ENCODE results near the gene WDR18. TPM values are rescaled to one million over a fixed set of nuclear protein-coding genes. Genes with fewer than 3 reads are reported as not detected.

WDR18 gene
- total RNA-seq, 1 experiment from 2014 or later, result 96.8 TPM

GRCh38 chr19:1027650-1028061 lies 43.5 kb downstream of the WDR18 start:
- CTCF ChIA-PET, result interaction anchor here (1.5 kb wide), 1 partner anchor 15 kb away, joined by 3 read pairs; no protein-coding TSS in a partner anchor
- peaks cover 13% of the 10 kb centered on the region for H3K4me1 Mint-ChIP-seq (ENCODE audit: low read depth, unreplicated experiment)
- no peak for DNase-seq

GRCh38 chr19:1028062-1028926 lies 44.1 kb downstream of the WDR18 start:
- H3K4me1 Mint-ChIP-seq (ENCODE audit: low read depth, unreplicated experiment), result peaks cover 13% of the 10 kb centered on the region
- no peaks in the 10 kb centered on the region for H3K9me3 Mint-ChIP-seq (ENCODE audit: unreplicated experiment)
- peak overlapping the region; percentile 45 for H3K27ac Mint-ChIP-seq (ENCODE audit: unreplicated experiment)
- TF ChIP-seq CTCF (IDR thresholded peaks at IDR 0.05; ENCODE audit: insufficient read depth in 1 of 2, low read depth in 1 of 2, low read length in 1 of 2, severe bottlenecking in 1 of 2, unreplicated experiment in 1 of 2), result no peak
- BruUV-seq (replicated peaks), result no TSS peak
- ChIA-PET CTCF (interaction anchor here (1.1 to 1.5 kb wide), 2 partner anchors 14 to 36 kb away, joined by 3 to 9 read pairs; no protein-coding TSS in a partner anchor), POLR2A (interaction anchor here (0.5 to 1.4 kb wide), 9 partner anchors 12 to 275 kb away, joined by 3 to 9 read pairs (median 6); partner anchors contain the start of genes ABCA7 and WDR18)
- Histone ChIP-seq H3K4me1 (peaks cover 7% of the 10 kb centered on the region; the same call in 1 of the 2 replicates), H3K36me3 (ENCODE audit: control insufficient read depth, insufficient read depth, low read length) (peaks cover 4% of the 10 kb centered on the region; the same call in 1 of the 2 replicates), H3K27me3 (replicated peaks; ENCODE audit: control insufficient read depth, insufficient read depth, low read length) (no peaks in the 10 kb centered on the region), H3K9me3 (no peaks in the 10 kb centered on the region), H3K4me3 (ENCODE audit: low read depth, low read length) (peak overlapping the region; percentile 73)
- DNase-seq, result peak; percentile 82 to 85
- intact Hi-C loops (cut with micrococcal nuclease; ENCODE audit: unreplicated experiment), result loop anchor here (1.0 to 10.0 kb wide), 2 partner anchors 12 to 77 kb away; partner anchors contain the start of genes ABCA7 and GPX4
- H3K27me3 Mint-ChIP-seq (ENCODE audit: insufficient read depth, unreplicated experiment), result no peaks in the 10 kb centered on the region
- peak overlapping the region; percentile 81 for H3K4me3 Mint-ChIP-seq (ENCODE audit: unreplicated experiment)
- peaks cover 45% of the 10 kb centered on the region for H3K36me3 Mint-ChIP-seq (ENCODE audit: insufficient read depth, unreplicated experiment)

More at GRCh38 chr19:1027650-1028061, 43.5 kb downstream of the WDR18 start:
- Mint-ChIP-seq H3K4me3 (ENCODE audit: unreplicated experiment) (peak overlapping the region; percentile 81), H3K9me3 (ENCODE audit: unreplicated experiment) (no peaks in the 10 kb centered on the region), H3K27ac (ENCODE audit: unreplicated experiment) (peak overlapping the region; percentile 76), H3K36me3 (ENCODE audit: insufficient read depth, unreplicated experiment) (peaks cover 39% of the 10 kb centered on the region), H3K27me3 (ENCODE audit: insufficient read depth, unreplicated experiment) (no peaks in the 10 kb centered on the region)
- no peaks in the 10 kb centered on the region for H3K27me3 ChIP-seq (replicated peaks; ENCODE audit: control insufficient read depth, insufficient read depth, low read length)
- peak overlapping the region; percentile 73 for H3K4me3 ChIP-seq (ENCODE audit: low read depth, low read length)
- BruUV-seq (replicated peaks), result no TSS peak
- H3K36me3 ChIP-seq (ENCODE audit: control insufficient read depth, insufficient read depth, low read length), result peaks cover 4% of the 10 kb centered on the region; the same call in 1 of the 2 replicates
- intact Hi-C loops (cut with micrococcal nuclease; ENCODE audit: unreplicated experiment), result loop anchor here (1.0 to 10.0 kb wide), 2 partner anchors 13 to 77 kb away; partner anchors contain the start of genes ABCA7 and GPX4
- POLR2A ChIA-PET, result interaction anchor here (0.5 to 1.4 kb wide), 6 partner anchors 12 to 241 kb away, joined by 3 to 9 read pairs (median 6); partner anchors contain the start of gene ABCA7
- H3K4me1 ChIP-seq, result peaks cover 7% of the 10 kb centered on the region; the same call in 1 of the 2 replicates
- no peak for TF ChIP-seq CTCF (IDR thresholded peaks at IDR 0.05; ENCODE audit: insufficient read depth in 1 of 2, low read depth in 1 of 2, low read length in 1 of 2, severe bottlenecking in 1 of 2, unreplicated experiment in 1 of 2)
- no peaks in the 10 kb centered on the region for H3K9me3 ChIP-seq

- no peak for TF ChIP-seq CTCF (IDR thresholded peaks at IDR 0.05; ENCODE audit: insufficient read depth in 1 of 2, low read depth in 1 of 2, low read length in 1 of 2, severe bottlenecking in 1 of 2, unreplicated experiment in 1 of 2)
- Histone ChIP-seq H3K36me3 (ENCODE audit: control insufficient read depth, insufficient read depth, low read length) (peaks cover 6% of the 10 kb centered on the region), H3K4me1 (peaks cover 7% of the 10 kb centered on the region; the same call in 1 of the 2 replicates), H3K9me3 (no peaks in the 10 kb centered on the region), H3K4me3 (ENCODE audit: low read depth, low read length) (no peak overlapping the region), H3K27me3 (replicated peaks; ENCODE audit: control insufficient read depth, insufficient read depth, low read length) (no peaks in the 10 kb centered on the region)
- no peaks in the 10 kb centered on the region for H3K27me3 Mint-ChIP-seq (ENCODE audit: insufficient read depth, unreplicated experiment)
- no TSS peak for BruUV-seq (replicated peaks)
- peaks cover 67% of the 10 kb centered on the region for H3K36me3 Mint-ChIP-seq (ENCODE audit: insufficient read depth, unreplicated experiment)
- ChIA-PET POLR2A (no interaction called here), CTCF (no interaction called here)
- intact Hi-C loops (cut with micrococcal nuclease; ENCODE audit: unreplicated experiment), result no loop called here
- no peak for DNase-seq
- H3K27ac Mint-ChIP-seq (ENCODE audit: unreplicated experiment), result no peak overlapping the region
- no peak overlapping the region for H3K4me3 Mint-ChIP-seq (ENCODE audit: unreplicated experiment)
- peaks cover 6% of the 10 kb centered on the region for H3K4me1 Mint-ChIP-seq (ENCODE audit: low read depth, unreplicated experiment)
- H3K9me3 Mint-ChIP-seq (ENCODE audit: unreplicated experiment), result no peaks in the 10 kb centered on the region
Observed at GRCh38 chr19:1032264-1032867, 48.2 kb downstream of the WDR18 start.
